OCI-LY3 (cell line): ENCODE results near the gene ASAP2.

Source experiments
- H2AFZ ChIP-seq: fragments of 200-600, 300-600 bp; shearing (Covaris generic); 2 replicates; pipeline ENCODE4 v1.6.0; 2014; ENCODE audit warnings: antibody characterized with exemption, low read depth, low read length
- H3K27ac ChIP-seq: fragments of 200-600, 300-600 bp; sonication (generic); 2 replicates; pipeline ENCODE4 v1.5.1; 2014; ENCODE audit warnings: mild to moderate bottlenecking, low read length, moderate library complexity, mixed read lengths
- H3K27me3 ChIP-seq: fragments of 200-600, 300-600 bp; sonication (generic); 2 replicates; pipeline ENCODE4 v1.6.1; 2014; ENCODE audit warnings: low read depth, low read length, mixed read lengths
- H3K36me3 ChIP-seq: fragments of 200-600, 300-600 bp; sonication (generic); replicated peaks from 2 replicates; pipeline ENCODE3; 2014; ENCODE audit warnings: low read depth, low read length, mixed read lengths
- H3K4me1 ChIP-seq: fragments of 300-600, 200-600 bp; sonication (generic); 2 replicates; pipeline ENCODE4 v1.6.1; 2014; ENCODE audit warnings: low read length, mixed read lengths
- H3K4me2 ChIP-seq: fragments of 200-600, 300-600 bp; sonication (generic); 2 replicates; pipeline ENCODE4 v1.6.1; 2014; ENCODE audit warnings: low read length, mixed read lengths
- H3K4me3 ChIP-seq: fragments of 300-600, 200-600 bp; sonication (generic); 2 replicates; pipeline ENCODE4 v1.5.1; 2014; ENCODE audit warnings: antibody characterized with exemption, mild to moderate bottlenecking, low read length, moderate library complexity
- H3K79me2 ChIP-seq: fragments of 300-600, 200-600 bp; shearing (Covaris generic); 2 replicates; pipeline ENCODE4 v1.6.1; 2014; ENCODE audit warnings: mild to moderate bottlenecking, low read length, mixed read lengths
- H3K9ac ChIP-seq: fragments of 300-600, 200-600 bp; shearing (Covaris generic); 2 replicates; pipeline ENCODE4 v1.6.0; 2014; ENCODE audit warnings: mild to moderate bottlenecking, low read length, moderate library complexity
- H3K9me3 ChIP-seq: fragments of 200-600, 300-600 bp; shearing (Covaris generic); 2 replicates; pipeline ENCODE4 v1.6.1; 2014; ENCODE audit warnings: low read length, mixed read lengths; ENCODE audit not compliant: insufficient read depth
- H4K20me1 ChIP-seq: fragments of 200-600, 300-600 bp; sonication (generic); 2 replicates; pipeline ENCODE4 v1.6.1; 2016; ENCODE audit warnings: low read length, mixed read lengths; ENCODE audit not compliant: insufficient read depth
- CTCF ChIP-seq: fragments of 200-600, 300-600 bp; sonication (generic); IDR thresholded peaks from 2 replicates; pipeline ENCODE4 v1.5.1; 2014; ENCODE audit warnings: antibody characterized with exemption, low read length, low read depth
- EZH2phosphoT487 ChIP-seq: fragments of 200-600 bp; shearing (Covaris generic); IDR thresholded peaks from 2 replicates; pipeline ENCODE4 v1.6.1; 2018; ENCODE audit warnings: antibody characterized with exemption, mixed run types, low read depth

ASAP2 gene

GRCh38 chr2:9308186-9308955 is 101.8 kb downstream of the ASAP2 start:
- no peaks in the 10 kb centered on the region for H3K4me1 ChIP-seq
- no peaks in the 10 kb centered on the region for H3K79me2 ChIP-seq
- TF ChIP-seq CTCF (no peak), EZH2phosphoT487 (no peak)
- H3K27ac ChIP-seq = no peak overlapping the region
- H2AFZ ChIP-seq = no peak overlapping the region
- no peaks in the 10 kb centered on the region for H3K36me3 ChIP-seq
- no peaks in the 10 kb centered on the region for H3K9me3 ChIP-seq
- no peaks in the 10 kb centered on the region for H3K27me3 ChIP-seq
- H3K9ac ChIP-seq = no peak overlapping the region
- no peak overlapping the region for H3K4me3 ChIP-seq
- H4K20me1 ChIP-seq = no peaks in the 10 kb centered on the region
- no peak overlapping the region for H3K4me2 ChIP-seq

- Histone ChIP-seq H2AFZ (no peak overlapping the region), H4K20me1 (no peaks in the 10 kb centered on the region), H3K4me3 (no peak overlapping the region), H3K9ac (no peak overlapping the region), H3K27me3 (no peaks in the 10 kb centered on the region), H3K36me3 (no peaks in the 10 kb centered on the region), H3K4me2 (no peak overlapping the region), H3K79me2 (no peaks in the 10 kb centered on the region), H3K4me1 (no peaks in the 10 kb centered on the region), H3K9me3 (no peaks in the 10 kb centered on the region), H3K27ac (no peak overlapping the region)
- TF ChIP-seq CTCF (no peak), EZH2phosphoT487 (no peak)
Observed at GRCh38 chr2:9309147-9309546, 102.5 kb downstream of the ASAP2 start.

GRCh38 chr2:9310377-9310776 is 103.8 kb downstream of the ASAP2 start:
- no peak overlapping the region for H3K9ac ChIP-seq
- H3K4me1 ChIP-seq = no peaks in the 10 kb centered on the region
- no peak overlapping the region for H3K27ac ChIP-seq
- H3K4me2 ChIP-seq = no peak overlapping the region
- H2AFZ ChIP-seq = no peak overlapping the region
- no peaks in the 10 kb centered on the region for H3K79me2 ChIP-seq
- no peaks in the 10 kb centered on the region for H3K27me3 ChIP-seq
- no peaks in the 10 kb centered on the region for H4K20me1 ChIP-seq
- H3K36me3 ChIP-seq = no peaks in the 10 kb centered on the region
- TF ChIP-seq CTCF (no peak), EZH2phosphoT487 (no peak)
- H3K4me3 ChIP-seq = no peak overlapping the region
- no peaks in the 10 kb centered on the region for H3K9me3 ChIP-seq

- Histone ChIP-seq H3K4me1 (no peaks in the 10 kb centered on the region), H3K9ac (no peak overlapping the region), H3K79me2 (no peaks in the 10 kb centered on the region), H3K4me3 (no peak overlapping the region), H3K9me3 (no peaks in the 10 kb centered on the region), H4K20me1 (no peaks in the 10 kb centered on the region), H3K36me3 (no peaks in the 10 kb centered on the region), H3K27me3 (no peaks in the 10 kb centered on the region), H3K27ac (no peak overlapping the region), H2AFZ (no peak overlapping the region), H3K4me2 (no peak overlapping the region)
- TF ChIP-seq CTCF (no peak), EZH2phosphoT487 (no peak)
Observed at GRCh38 chr2:9310798-9311197, 104.2 kb downstream of the ASAP2 start.
